ENCODE results near the gene CDT1. TPM values are rescaled to one million over a fixed set of nuclear protein-coding genes. Genes with fewer than 3 reads are reported as not detected.

CDT1 gene
- polyA plus RNA-seq, 1 of the 3 experiments (the other 2 are of a cell fraction) = 6.1 TPM

DNA sequence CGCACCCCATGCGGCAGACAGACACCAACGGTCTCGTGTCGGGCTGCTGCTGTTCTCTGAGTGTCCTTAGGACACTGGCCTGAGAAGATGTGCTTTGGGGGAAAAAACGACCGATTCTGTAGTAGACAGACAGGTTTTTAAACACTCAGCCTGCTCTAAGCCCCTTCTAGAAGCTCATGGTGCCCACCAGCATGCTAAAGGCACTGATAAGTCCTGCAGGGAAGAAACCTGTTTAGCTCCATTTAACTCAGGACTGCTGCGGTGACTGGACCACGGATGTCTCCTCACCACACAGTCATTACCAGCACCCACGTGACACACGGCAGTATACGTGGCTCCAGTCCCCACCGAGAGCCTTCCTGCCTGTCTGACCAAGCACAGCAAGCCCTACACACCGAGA is 27.2 kb downstream of the CDT1 start (continued):
- TF ChIP-seq RFX5 (IDR thresholded peaks at IDR 0.05; ENCODE audit: low read length) (no peak), RXRA (IDR thresholded peaks at IDR 0.05; ENCODE audit: borderline replicate concordance, low read depth) (no peak), NFIC (IDR thresholded peaks at IDR 0.05; ENCODE audit: borderline replicate concordance) (no peak), FOXJ3 (CRISPR knock-in tag; IDR thresholded peaks at IDR 0.05) (no peak), RAD21 (IDR thresholded peaks at IDR 0.05; ENCODE audit: low read length) (no peak), TEAD4 (IDR thresholded peaks at IDR 0.05; ENCODE audit: borderline replicate concordance, insufficient read depth) (no peak), POLR2AphosphoS5 (IDR thresholded peaks at IDR 0.05; ENCODE audit: low read depth, low read length) (no peak), JUND (IDR thresholded peaks at IDR 0.05) (no peak), MXI1 (IDR thresholded peaks at IDR 0.05; ENCODE audit: low read depth, low read length) (no peak), CTCF (IDR thresholded peaks at IDR 0.05) (no peak)

- H3K9me2 ChIP-seq = no peaks in the 10 kb centered on the region
- peaks cover 0 to 11% of the 10 kb centered on the region in 2 experiments for H3K36me3 ChIP-seq (replicated peaks in 1 of 2; ENCODE audit: control insufficient read depth in 1 of 2, insufficient read depth in 2 of 2, low read length in 1 of 2)
- H3F3A ChIP-seq (replicated peaks; ENCODE audit: insufficient read depth) = no peaks in the 10 kb centered on the region
- H3K9ac ChIP-seq = no peak overlapping the region
- no peaks in the 10 kb centered on the region for H3K27me3 ChIP-seq (ENCODE audit: insufficient read depth)
- no peak overlapping the region for H2AFZ ChIP-seq (ENCODE audit: low read depth)
- H3K4me1 ChIP-seq (ENCODE audit: control insufficient read depth in 1 of 2, insufficient read depth in 2 of 2, low read depth in 1 of 2, low read length in 1 of 2) = no peaks in the 10 kb centered on the region
- no peaks in the 10 kb centered on the region for H3K9me3 ChIP-seq
- no peaks in the 10 kb centered on the region for H4K20me1 ChIP-seq (ENCODE audit: insufficient read depth)
- H3K79me2 ChIP-seq (ENCODE audit: insufficient read depth) = no peaks in the 10 kb centered on the region
- H3K27ac ChIP-seq (ENCODE audit: low read depth in 2 of 2, low read length in 1 of 2) = no peak overlapping the region
- DNase-seq = peak; percentile 52
- ChIA-PET CTCF (no interaction called here), POLR2A (no interaction called here)
- 87% methylated on average over 6 of the region's 13 CpGs for WGBS (ENCODE audit: low lambda C conversion rate)
- TF ChIP-seq ZBTB33 (IDR thresholded peaks at IDR 0.05; ENCODE audit: borderline replicate concordance, low read depth) (no peak), NRF1 (IDR thresholded peaks at IDR 0.05; ENCODE audit: low read depth, low read length) (no peak), NFIC (IDR thresholded peaks at IDR 0.05; ENCODE audit: borderline replicate concordance) (no peak), POLR2AphosphoS5 (IDR thresholded peaks at IDR 0.05; ENCODE audit: low read depth, low read length) (no peak), TAF1 (IDR thresholded peaks at IDR 0.05; ENCODE audit: borderline replicate concordance, low read depth, low read length) (no peak), CHD2 (IDR thresholded peaks at IDR 0.05; ENCODE audit: low read length, partially characterized antibody) (no peak), GATA2 (CRISPR knock-in tag; IDR thresholded peaks at IDR 0.05) (no peak)
- H3K4me3 ChIP-seq (ENCODE audit: low read depth in 2 of 2, low read length in 1 of 2) = no peak overlapping the region
- no peak overlapping the region for H3K4me2 ChIP-seq
Observed at GRCh38 chr16:88831838-88832237, 28.2 kb downstream of the CDT1 start.

All from SK-N-SH (cell line).